ENCODE results near the gene PELI1. TPM values are rescaled to one million over a fixed set of nuclear protein-coding genes. Genes with fewer than 3 reads are reported as not detected.

PELI1 gene
- total and polyA plus RNA-seq, 2 of the 8 experiments (the other 6 are each of a cell fraction or from before 2014, with no cell fraction given), result 21.8 to 57.1 TPM

DNA sequence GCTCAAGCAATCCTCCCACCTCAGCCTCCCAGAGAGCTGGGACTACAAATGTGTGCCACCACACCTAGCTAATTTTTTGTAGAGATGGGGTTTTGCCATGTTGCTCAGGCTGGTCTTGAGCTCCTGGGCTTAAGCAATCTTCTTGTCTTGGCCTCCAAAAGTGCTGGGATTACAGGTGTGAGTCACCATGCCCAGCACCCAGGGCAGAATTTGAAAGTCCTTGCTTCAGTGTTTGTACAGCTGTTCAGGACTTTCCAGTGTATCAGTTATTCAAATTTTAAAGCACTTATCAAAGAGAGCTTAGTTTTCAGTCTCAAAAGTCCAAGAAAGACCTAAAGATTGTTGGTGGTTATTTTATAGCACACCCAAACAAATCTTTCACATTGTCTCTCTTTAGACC is 81.4 kb downstream of the PELI1 start:
- Histone ChIP-seq H3K27ac (ENCODE audit: low read depth, low read length) (no peak overlapping the region), H3K14ac (ENCODE audit: insufficient read length) (no peak overlapping the region), H3K4me2 (ENCODE audit: insufficient read depth in 1 of 2, low read depth in 2 of 2, low read length in 2 of 2) (no peak overlapping the region), H4K91ac (replicated peaks; ENCODE audit: insufficient read length, low read length) (no peak overlapping the region), H2AFZ (ENCODE audit: low read length) (no peak overlapping the region), H3K27me3 (replicated peaks in 1 of 4; ENCODE audit: control insufficient read depth in 3 of 4, extremely low read depth in 1 of 4, insufficient read depth in 3 of 4, low read length in 3 of 4) (no peaks in the 10 kb centered on the region), H3K56ac (replicated peaks; ENCODE audit: insufficient read length, low read depth, low read length) (no peak overlapping the region), H3K79me2 (ENCODE audit: control insufficient read depth in 1 of 2, insufficient read depth in 2 of 2, low read length in 2 of 2) (no peaks in the 10 kb centered on the region), H3K18ac (ENCODE audit: extremely low read depth, low read length) (no peak overlapping the region), H3K4ac (replicated peaks; ENCODE audit: insufficient read length, low read depth, low read length) (no peak overlapping the region), H3K36me3 (ENCODE audit: control insufficient read depth in 2 of 4, insufficient read depth in 4 of 4, low read length in 3 of 4) (no peaks in the 10 kb centered on the region), H2BK20ac (ENCODE audit: low read length) (no peak overlapping the region), H3K23ac (ENCODE audit: insufficient read length) (no peak overlapping the region), H4K5ac (ENCODE audit: insufficient read length, low read depth, low read length) (no peak overlapping the region), H4K20me1 (replicated peaks in 1 of 2; ENCODE audit: control insufficient read depth in 1 of 2, insufficient read depth in 2 of 2, low read length in 2 of 2) (no peaks in the 10 kb centered on the region), H4K8ac (ENCODE audit: extremely low read depth, insufficient read depth, low read length) (no peak overlapping the region), H3K9me3 (ENCODE audit: insufficient read depth in 2 of 2, low read depth in 1 of 2, low read length in 1 of 2) (no peaks in the 10 kb centered on the region), H3K4me3 (ENCODE audit: extremely low read depth in 1 of 4, insufficient read depth in 2 of 4, low read depth in 3 of 4, low read length in 4 of 4) (no peak overlapping the region), H2AK5ac (ENCODE audit: low read depth, low read length) (no peak overlapping the region), H3K9ac (replicated peaks in 1 of 4; ENCODE audit: extremely low read depth in 1 of 4, low read depth in 3 of 4, low read length in 3 of 4) (no peak overlapping the region), H3K23me2 (ENCODE audit: low read depth, low read length) (no peaks in the 10 kb centered on the region), H3K79me1 (ENCODE audit: low read depth, low read length) (no peaks in the 10 kb centered on the region), H2BK12ac (ENCODE audit: low read depth, low read length) (no peak overlapping the region), H3K4me1 (replicated peaks in 1 of 4; ENCODE audit: control insufficient read depth in 3 of 4, insufficient read depth in 4 of 4, low read length in 3 of 4) (peaks cover 3 to 10% (median 6%) of the 10 kb centered on the region in 4 experiments; a peak in 5 of 7 replicates), H2BK5ac (ENCODE audit: low read depth, low read length) (no peak overlapping the region), H2BK120ac (replicated peaks; ENCODE audit: low read depth, low read length) (no peak overlapping the region), H2BK15ac (ENCODE audit: low read length) (no peak overlapping the region)
- DNase-seq (ENCODE audit: low read depth in 1 of 2, low spot score in 2 of 2), result no peak
- no peak for FAIRE-seq
- ChIA-PET CTCF (ENCODE audit: partially characterized antibody) (interaction anchor here (0.7 to 1.8 kb wide), 3 partner anchors 11 to 268 kb away, joined by 4 to 7 read pairs (median 5); no protein-coding TSS in a partner anchor), POLR2A (ENCODE audit: partially characterized antibody) (interaction anchor here (1.4 kb wide), 1 partner anchor 17 kb away, joined by 3 read pairs; no protein-coding TSS in a partner anchor)
- TF ChIP-seq KDM1A (IDR thresholded peaks at IDR 0.05; ENCODE audit: borderline replicate concordance, low read length), result no peak
- no peak for TF ChIP-seq SRF (IDR thresholded peaks at IDR 0.05; ENCODE audit: low read depth, low read length)
- no peak for TF ChIP-seq POLR2A (IDR thresholded peaks at IDR 0.05; ENCODE audit: control extremely low read depth in 1 of 2, low read depth in 2 of 2, low read length in 2 of 2)
- TF ChIP-seq HDAC2 (IDR thresholded peaks at IDR 0.05; ENCODE audit: borderline replicate concordance in 1 of 2, low read depth in 2 of 2, low read length in 2 of 2), result no peak
- no peak for TF ChIP-seq POU5F1 (IDR thresholded peaks at IDR 0.05; ENCODE audit: low read depth, low read length)
- TF ChIP-seq, protein P1, sequence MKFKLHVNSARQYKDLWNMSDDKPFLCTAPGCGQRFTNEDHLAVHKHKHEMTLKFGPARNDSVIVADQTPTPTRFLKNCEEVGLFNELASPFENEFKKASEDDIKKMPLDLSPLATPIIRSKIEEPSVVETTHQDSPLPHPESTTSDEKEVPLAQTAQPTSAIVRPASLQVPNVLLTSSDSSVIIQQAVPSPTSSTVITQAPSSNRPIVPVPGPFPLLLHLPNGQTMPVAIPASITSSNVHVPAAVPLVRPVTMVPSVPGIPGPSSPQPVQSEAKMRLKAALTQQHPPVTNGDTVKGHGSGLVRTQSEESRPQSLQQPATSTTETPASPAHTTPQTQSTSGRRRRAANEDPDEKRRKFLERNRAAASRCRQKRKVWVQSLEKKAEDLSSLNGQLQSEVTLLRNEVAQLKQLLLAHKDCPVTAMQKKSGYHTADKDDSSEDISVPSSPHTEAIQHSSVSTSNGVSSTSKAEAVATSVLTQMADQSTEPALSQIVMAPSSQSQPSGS (IDR thresholded peaks at IDR 0.05; ENCODE audit: low read length), result no peak
- TF ChIP-seq KDM5A (IDR thresholded peaks at IDR 0.05; ENCODE audit: low read length), result no peak
- TF ChIP-seq SIX5 (IDR thresholded peaks at IDR 0.05; ENCODE audit: low read depth, low read length), result no peak
- no peak for TF ChIP-seq RXRA (IDR thresholded peaks at IDR 0.05; ENCODE audit: insufficient read depth, low read depth, low read length)
- TF ChIP-seq CEBPB (IDR thresholded peaks at IDR 0.05; ENCODE audit: low read depth, low read length), result no peak
